ENCODE results near the gene UBD.

Gene UBD

DNA sequence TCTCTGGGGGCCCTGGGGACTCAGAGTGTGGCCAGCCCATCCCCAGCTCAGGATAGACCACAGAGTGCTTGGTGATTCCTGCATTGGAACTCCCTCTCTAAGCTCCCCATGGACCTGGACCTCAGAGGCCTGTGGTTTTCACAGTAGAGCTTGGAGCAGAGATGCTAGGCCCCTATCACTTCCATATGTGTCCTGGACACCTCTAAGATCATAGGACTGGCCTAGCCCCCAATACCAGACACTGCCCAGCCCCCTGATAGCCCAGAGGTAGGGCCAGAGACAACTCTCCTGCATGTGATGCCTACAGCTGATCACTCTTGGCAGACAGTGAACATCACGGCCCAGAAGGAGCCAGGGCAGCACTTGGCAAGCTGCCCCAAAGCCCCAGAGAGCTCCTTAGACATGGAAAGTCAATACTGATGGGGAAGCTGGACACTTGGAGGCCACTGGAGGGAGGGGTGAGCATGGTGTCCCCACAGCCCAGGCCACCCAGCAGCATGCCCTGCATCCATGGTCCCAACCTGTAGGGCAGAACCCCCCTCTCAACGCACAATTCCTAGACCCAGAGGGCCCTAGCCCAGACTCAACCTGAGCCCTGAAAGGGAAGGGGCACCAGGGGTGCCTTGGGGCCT, 27.1 kb downstream of the UBD start:
- POLR2A ChIA-PET: no interaction called here
- CTCF ChIA-PET: no interaction called here
- TF ChIP-seq, protein P1, sequence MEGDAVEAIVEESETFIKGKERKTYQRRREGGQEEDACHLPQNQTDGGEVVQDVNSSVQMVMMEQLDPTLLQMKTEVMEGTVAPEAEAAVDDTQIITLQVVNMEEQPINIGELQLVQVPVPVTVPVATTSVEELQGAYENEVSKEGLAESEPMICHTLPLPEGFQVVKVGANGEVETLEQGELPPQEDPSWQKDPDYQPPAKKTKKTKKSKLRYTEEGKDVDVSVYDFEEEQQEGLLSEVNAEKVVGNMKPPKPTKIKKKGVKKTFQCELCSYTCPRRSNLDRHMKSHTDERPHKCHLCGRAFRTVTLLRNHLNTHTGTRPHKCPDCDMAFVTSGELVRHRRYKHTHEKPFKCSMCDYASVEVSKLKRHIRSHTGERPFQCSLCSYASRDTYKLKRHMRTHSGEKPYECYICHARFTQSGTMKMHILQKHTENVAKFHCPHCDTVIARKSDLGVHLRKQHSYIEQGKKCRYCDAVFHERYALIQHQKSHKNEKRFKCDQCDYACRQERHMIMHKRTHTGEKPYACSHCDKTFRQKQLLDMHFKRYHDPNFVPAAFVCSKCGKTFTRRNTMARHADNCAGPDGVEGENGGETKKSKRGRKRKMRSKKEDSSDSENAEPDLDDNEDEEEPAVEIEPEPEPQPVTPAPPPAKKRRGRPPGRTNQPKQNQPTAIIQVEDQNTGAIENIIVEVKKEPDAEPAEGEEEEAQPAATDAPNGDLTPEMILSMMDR (IDR thresholded peaks at IDR 0.05; ENCODE audit: insufficient read depth, low read length, missing control alignments): no peak
- DNase-seq (ENCODE audit: low read depth, low spot score): no peak
- no peak overlapping the region for H3K4me3 ChIP-seq (ENCODE audit: low read depth, low read length)

DNA sequence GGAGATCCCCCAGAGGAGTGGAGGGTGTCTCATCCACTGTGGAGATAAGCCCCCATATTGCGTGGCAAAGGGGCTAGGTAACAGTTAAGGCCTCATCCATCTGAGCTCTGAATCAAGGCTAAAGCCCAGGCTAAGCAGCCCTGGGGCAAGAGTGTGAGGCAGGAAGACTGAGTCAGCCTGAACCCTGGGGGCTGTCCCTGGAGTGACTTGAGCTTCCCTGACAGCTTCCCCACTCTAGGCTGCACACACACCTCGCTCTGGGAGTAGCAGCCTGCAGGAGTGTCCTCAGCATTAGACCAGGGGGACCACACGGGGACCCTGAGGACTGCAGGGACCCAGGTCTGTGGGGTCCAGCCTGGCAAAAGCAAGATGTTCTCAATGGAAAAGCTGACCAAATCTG, 27.9 kb downstream of the UBD start:
- TF ChIP-seq, protein P1 (IDR thresholded peaks at IDR 0.05; ENCODE audit: insufficient read depth, low read length, missing control alignments): no peak
- ChIA-PET POLR2A (no interaction called here), CTCF (no interaction called here)
- no peak for DNase-seq (ENCODE audit: low read depth, low spot score)
- H3K4me3 ChIP-seq (ENCODE audit: low read depth, low read length): no peak overlapping the region

GRCh38 chr6:29530671-29531310, 28.7 kb downstream of the UBD start:
- ChIA-PET POLR2A (no interaction called here), CTCF (no interaction called here)
- TF ChIP-seq, protein P1 (IDR thresholded peaks at IDR 0.05; ENCODE audit: insufficient read depth, low read length, missing control alignments): no peak
- no peak for DNase-seq (ENCODE audit: low read depth, low spot score)
- H3K4me3 ChIP-seq (ENCODE audit: low read depth, low read length): no peak overlapping the region

GRCh38 chr6:29529956-29530355, 29.6 kb downstream of the UBD start:
- ChIA-PET CTCF (no interaction called here), POLR2A (no interaction called here)
- no peak overlapping the region for H3K4me3 ChIP-seq (ENCODE audit: low read depth, low read length)
- TF ChIP-seq, protein P1 (IDR thresholded peaks at IDR 0.05; ENCODE audit: insufficient read depth, low read length, missing control alignments): no peak
- no peak for DNase-seq (ENCODE audit: low read depth, low spot score)

GRCh38 chr6:29528988-29529560, 30.5 kb downstream of the UBD start:
- CTCF ChIA-PET: no interaction called here
- DNase-seq (ENCODE audit: low read depth, low spot score): no peak
- no peak overlapping the region for H3K4me3 ChIP-seq (ENCODE audit: low read depth, low read length)
- TF ChIP-seq, protein P1 (IDR thresholded peaks at IDR 0.05; ENCODE audit: insufficient read depth, low read length, missing control alignments): no peak
- POLR2A ChIA-PET: no interaction called here

DNA sequence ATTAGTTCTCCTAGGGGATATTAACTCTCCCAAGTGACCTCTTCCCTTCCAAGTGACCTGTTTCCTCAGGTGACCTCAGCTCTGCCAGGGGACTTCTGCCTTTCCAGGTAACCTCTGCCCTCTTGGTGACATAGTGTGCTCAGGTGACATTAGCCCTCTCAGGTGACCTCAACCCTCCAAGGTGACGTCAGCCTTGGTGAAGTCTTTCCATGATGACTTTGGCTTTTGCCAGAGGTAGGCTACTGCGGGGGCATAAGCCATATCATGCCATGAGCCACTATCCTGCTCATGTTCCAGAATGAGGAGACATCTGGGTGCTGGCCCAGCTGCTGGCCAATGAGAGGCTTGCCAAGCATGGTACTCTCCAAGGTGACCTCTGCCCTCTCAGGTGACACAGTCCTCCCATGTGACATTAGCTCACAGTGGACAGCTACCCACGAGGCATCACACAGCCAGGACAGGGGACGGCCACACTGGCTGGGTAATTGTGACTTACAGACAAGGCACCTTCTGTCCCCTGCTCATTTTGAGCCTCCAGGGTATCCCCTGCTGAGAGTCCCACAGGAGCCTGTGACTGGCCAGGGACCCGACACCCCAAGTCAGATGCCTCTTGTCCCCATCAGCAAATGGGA, 31.1 kb downstream of the UBD start:
- TF ChIP-seq, protein P1 (IDR thresholded peaks at IDR 0.05; ENCODE audit: insufficient read depth, low read length, missing control alignments): no peak
- POLR2A ChIA-PET: no interaction called here
- no peak for DNase-seq (ENCODE audit: low read depth, low spot score)
- H3K4me3 ChIP-seq (ENCODE audit: low read depth, low read length): no peak overlapping the region
- CTCF ChIA-PET: no interaction called here
